ENCODE measurements around the gene PHACTR2.
"Not testable (repeated sequence)": the region's sequence is repeated elsewhere in the genome, so short reads cannot be mapped to it uniquely, and the experiment has no call there.

The PHACTR2 gene

GRCh38 chr6:143698759-143699429 is 21.1 kb downstream of the PHACTR2 start:
- DNase-seq (ENCODE audit: low read depth in 3 of 3), result no peak

GRCh38 chr6:143699430-143699825 is 21.7 kb downstream of the PHACTR2 start:
- no peak for DNase-seq (ENCODE audit: low read depth in 3 of 3)

GRCh38 chr6:143700684-143701348 is 23.1 kb downstream of the PHACTR2 start:
- DNase-seq (ENCODE audit: low read depth in 3 of 3), result no peak

- DNase-seq (ENCODE audit: low read depth in 3 of 3), result no peak
These were observed 23.8 kb downstream of the PHACTR2 start for GRCh38 chr6:143701349-143702234.

- no peak for DNase-seq (ENCODE audit: low read depth in 3 of 3)
These were observed 27.8 kb downstream of the PHACTR2 start for GRCh38 chr6:143705569-143705968.

- no peak for DNase-seq (ENCODE audit: low read depth in 3 of 3)
These were observed 29.9 kb downstream of the PHACTR2 start for GRCh38 chr6:143707697-143708096.

GRCh38 chr6:143708889-143709288 is 31.1 kb downstream of the PHACTR2 start:
- no peak for DNase-seq (ENCODE audit: low read depth in 3 of 3)

- no peak for DNase-seq (ENCODE audit: low read depth in 3 of 3)
These were observed 33.9 kb downstream of the PHACTR2 start for GRCh38 chr6:143711714-143712113.

- no peak for DNase-seq (ENCODE audit: low read depth in 3 of 3)
These were observed 40.7 kb downstream of the PHACTR2 start for GRCh38 chr6:143718472-143718871.

- no peak for DNase-seq (ENCODE audit: low read depth in 3 of 3)
These were observed 43.9 kb downstream of the PHACTR2 start for GRCh38 chr6:143721642-143722041.

- no peak for DNase-seq (ENCODE audit: low read depth in 3 of 3)
These were observed 47.1 kb downstream of the PHACTR2 start for GRCh38 chr6:143724876-143725275.

- DNase-seq (ENCODE audit: low read depth in 3 of 3), result no peak
These were observed 48.4 kb downstream of the PHACTR2 start for GRCh38 chr6:143726015-143726647.

- DNase-seq (ENCODE audit: low read depth in 3 of 3), result no peak
These were observed 49.3 kb downstream of the PHACTR2 start for GRCh38 chr6:143727035-143727434.

- no peak for DNase-seq (ENCODE audit: low read depth in 3 of 3)
These were observed 54.0 kb downstream of the PHACTR2 start for GRCh38 chr6:143731789-143732188.

- no peak for DNase-seq (ENCODE audit: low read depth in 3 of 3)
These were observed 54.8 kb downstream of the PHACTR2 start for GRCh38 chr6:143732536-143732935.

- no peak for DNase-seq (ENCODE audit: low read depth in 3 of 3)
These were observed 55.7 kb downstream of the PHACTR2 start for GRCh38 chr6:143733510-143733909.

GRCh38 chr6:143734641-143735063 is 56.9 kb downstream of the PHACTR2 start:
- DNase-seq (ENCODE audit: low read depth in 3 of 3), result no peak

GRCh38 chr6:143738072-143738690 is 60.4 kb downstream of the PHACTR2 start:
- DNase-seq (ENCODE audit: low read depth in 3 of 3), result not testable (repeated sequence)

- DNase-seq (ENCODE audit: low read depth in 3 of 3), result no peak
These were observed 61.6 kb downstream of the PHACTR2 start for GRCh38 chr6:143739341-143739851.

GRCh38 chr6:143740213-143740612 is 62.4 kb downstream of the PHACTR2 start:
- no peak for DNase-seq (ENCODE audit: low read depth in 3 of 3)

GRCh38 chr6:143741480-143741879 is 63.7 kb downstream of the PHACTR2 start:
- no peak for DNase-seq (ENCODE audit: low read depth in 3 of 3)
